Keratinocyte (primary cell): ENCODE measurements around the gene PLCH2.

Source experiments
- CTCF ChIP-seq, 3 experiments: IDR thresholded peaks in 1 of 3; conservative IDR thresholded peaks in 1 of 3; optimal IDR thresholded peaks in 1 of 3; 2 replicates in 2 of 3; 3 replicates in 1 of 3; pipeline versions ENCODE3 to v1.5.1; 2011; ENCODE audit warnings: low read length in 3 of 3, mild to moderate bottlenecking in 3 of 3, moderate library complexity in 2 of 3, control low read depth in 1 of 3, inconsistent platforms in 1 of 3; ENCODE audit not compliant: insufficient read depth in 2 of 3; ENCODE audit errors: extremely low read depth in 1 of 3
- EZH2 ChIP-seq: IDR thresholded peaks from one replicate; pipeline ENCODE4 v1.6.1; 2012; ENCODE audit warnings: inconsistent platforms, mild to moderate bottlenecking, low read length, moderate library complexity

GRCh38 chr1:2445162-2445822, 30.8 kb upstream of the PLCH2 start:
- TF ChIP-seq EZH2 (no peak), CTCF (optimal IDR thresholded peaks at IDR 0.05 in 1 of 3, IDR thresholded peaks at IDR 0.05 in 1 of 3, conservative IDR thresholded peaks at IDR 0.05 in 1 of 3; ENCODE audit: extremely low read depth in 1 of 3, insufficient read depth in 2 of 3, low read length in 3 of 3) (no peak)
